ENCODE results near the gene CFAP57. TPM values are rescaled to one million over a fixed set of nuclear protein-coding genes. Genes with fewer than 3 reads are reported as not detected.
A peak's percentile ranks its signal among the peaks of the same experiment; 100 is the strongest.

Gene CFAP57
- total RNA-seq, 1 donor from 2014 or later = not detected

DNA sequence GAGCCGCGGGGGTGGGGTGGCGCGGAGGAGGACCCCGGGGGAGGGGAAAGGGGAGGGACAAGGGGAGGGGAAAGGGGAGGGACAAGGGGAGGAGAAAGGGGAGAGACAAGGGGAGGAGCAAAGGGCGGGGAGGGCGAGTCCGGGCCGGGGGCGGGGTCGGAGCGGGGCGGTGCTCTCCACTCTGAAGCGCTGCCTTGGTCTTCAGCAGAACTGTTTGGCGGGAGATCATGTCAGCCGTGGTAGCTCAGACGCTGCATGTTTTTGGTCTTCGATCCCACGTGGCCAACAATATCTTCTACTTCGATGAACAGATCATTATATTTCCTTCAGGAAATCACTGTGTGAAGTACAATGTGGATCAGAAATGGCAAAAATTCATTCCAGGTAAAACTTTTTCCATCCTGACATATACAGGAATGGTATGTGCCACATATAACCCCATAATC, 420 bp downstream of the CFAP57 start:
- H3K27ac ChIP-seq (replicated peaks) = no peak overlapping the region
- no peaks in the 10 kb centered on the region for H3K9me3 ChIP-seq (replicated peaks)
- DNase-seq = peak; percentile 82
- intact Hi-C loops (cut with micrococcal nuclease) = no loop called here
- H3K4me3 ChIP-seq = peak overlapping the region; percentile 84
- peaks cover 32% of the 10 kb centered on the region for H3K36me3 ChIP-seq
- peaks cover 20% of the 10 kb centered on the region for H3K4me1 ChIP-seq
- peaks cover 20% of the 10 kb centered on the region for H3K27me3 ChIP-seq (ENCODE audit: low read depth)
- TF ChIP-seq, protein P1, sequence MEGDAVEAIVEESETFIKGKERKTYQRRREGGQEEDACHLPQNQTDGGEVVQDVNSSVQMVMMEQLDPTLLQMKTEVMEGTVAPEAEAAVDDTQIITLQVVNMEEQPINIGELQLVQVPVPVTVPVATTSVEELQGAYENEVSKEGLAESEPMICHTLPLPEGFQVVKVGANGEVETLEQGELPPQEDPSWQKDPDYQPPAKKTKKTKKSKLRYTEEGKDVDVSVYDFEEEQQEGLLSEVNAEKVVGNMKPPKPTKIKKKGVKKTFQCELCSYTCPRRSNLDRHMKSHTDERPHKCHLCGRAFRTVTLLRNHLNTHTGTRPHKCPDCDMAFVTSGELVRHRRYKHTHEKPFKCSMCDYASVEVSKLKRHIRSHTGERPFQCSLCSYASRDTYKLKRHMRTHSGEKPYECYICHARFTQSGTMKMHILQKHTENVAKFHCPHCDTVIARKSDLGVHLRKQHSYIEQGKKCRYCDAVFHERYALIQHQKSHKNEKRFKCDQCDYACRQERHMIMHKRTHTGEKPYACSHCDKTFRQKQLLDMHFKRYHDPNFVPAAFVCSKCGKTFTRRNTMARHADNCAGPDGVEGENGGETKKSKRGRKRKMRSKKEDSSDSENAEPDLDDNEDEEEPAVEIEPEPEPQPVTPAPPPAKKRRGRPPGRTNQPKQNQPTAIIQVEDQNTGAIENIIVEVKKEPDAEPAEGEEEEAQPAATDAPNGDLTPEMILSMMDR (IDR thresholded peaks at IDR 0.05; ENCODE audit: borderline replicate concordance) = no peak

DNA sequence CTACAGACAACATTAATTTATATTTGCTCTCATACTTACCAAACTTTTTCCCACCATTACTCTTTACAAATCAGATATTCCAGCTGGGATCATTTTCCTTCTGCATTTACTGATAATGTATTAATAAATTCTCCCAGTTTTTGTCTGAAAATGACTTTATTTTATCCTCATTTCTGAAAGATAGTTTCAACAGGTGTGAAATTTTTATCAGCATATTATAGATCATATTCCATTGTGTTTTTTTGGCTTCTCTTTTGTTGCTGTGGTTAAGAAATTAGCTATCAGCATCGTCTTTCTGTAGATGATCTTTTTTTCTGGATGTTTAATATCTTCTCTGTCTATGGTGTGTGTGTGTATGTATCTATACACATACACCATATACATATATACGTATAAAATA, 2.7 kb downstream of the CFAP57 start:
- peaks cover 20% of the 10 kb centered on the region for H3K4me1 ChIP-seq
- H3K27me3 ChIP-seq (ENCODE audit: low read depth) = peaks cover 22% of the 10 kb centered on the region
- TF ChIP-seq, protein P1 (IDR thresholded peaks at IDR 0.05; ENCODE audit: borderline replicate concordance) = no peak
- no peak overlapping the region for H3K4me3 ChIP-seq
- DNase-seq = no peak
- H3K27ac ChIP-seq (replicated peaks) = no peak overlapping the region
- peaks cover 9% of the 10 kb centered on the region for H3K36me3 ChIP-seq
- intact Hi-C loops (cut with micrococcal nuclease) = no loop called here
- H3K9me3 ChIP-seq (replicated peaks) = no peaks in the 10 kb centered on the region

DNA sequence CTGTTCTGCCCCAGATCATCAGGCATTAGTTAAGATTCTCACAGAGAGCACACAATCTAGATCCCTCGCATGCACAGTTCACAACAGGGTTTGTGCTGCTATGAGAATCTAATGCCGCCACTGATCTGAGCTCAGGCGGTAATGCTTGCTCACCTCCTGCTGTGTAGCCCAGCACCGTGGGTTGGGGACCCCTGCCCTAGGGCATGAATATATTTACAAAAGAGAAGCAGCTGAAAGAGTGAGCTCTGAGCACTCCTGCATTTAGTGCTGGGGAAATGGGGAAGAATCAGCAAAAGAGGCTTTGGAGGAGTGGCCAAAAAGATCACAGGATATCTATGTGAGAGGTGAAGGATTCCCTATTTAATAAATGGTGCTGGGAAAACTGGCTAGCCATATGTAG, 5.6 kb downstream of the CFAP57 start:
- no peaks in the 10 kb centered on the region for H3K36me3 ChIP-seq
- no peak overlapping the region for H3K27ac ChIP-seq (replicated peaks)
- H3K27me3 ChIP-seq (ENCODE audit: low read depth) = peaks cover 22% of the 10 kb centered on the region
- H3K9me3 ChIP-seq (replicated peaks) = no peaks in the 10 kb centered on the region
- intact Hi-C loops (cut with micrococcal nuclease) = no loop called here
- DNase-seq = no peak
- H3K4me3 ChIP-seq = no peak overlapping the region
- peaks cover 4% of the 10 kb centered on the region for H3K4me1 ChIP-seq
- TF ChIP-seq, protein P1 (IDR thresholded peaks at IDR 0.05; ENCODE audit: borderline replicate concordance) = no peak

DNA sequence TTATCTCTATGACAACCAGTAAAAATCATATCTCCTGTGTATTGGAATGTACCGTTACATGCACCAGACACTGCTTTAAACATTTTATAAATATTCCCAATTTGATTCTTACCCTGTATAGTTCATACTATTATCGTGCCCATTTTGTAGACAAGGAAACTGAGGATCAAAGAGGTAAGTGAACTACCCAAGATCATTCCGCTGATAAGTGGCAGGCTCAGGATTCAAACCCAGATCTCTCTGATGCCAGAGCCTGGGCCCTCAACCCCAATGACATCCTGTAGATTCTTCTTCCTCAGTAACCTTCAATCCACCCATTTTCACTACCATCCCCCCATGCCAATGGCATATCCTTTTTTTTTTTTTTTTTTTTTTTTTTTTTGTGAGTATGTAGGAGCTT, 12.3 kb downstream of the CFAP57 start:
- intact Hi-C loops (cut with micrococcal nuclease) = no loop called here

DNA sequence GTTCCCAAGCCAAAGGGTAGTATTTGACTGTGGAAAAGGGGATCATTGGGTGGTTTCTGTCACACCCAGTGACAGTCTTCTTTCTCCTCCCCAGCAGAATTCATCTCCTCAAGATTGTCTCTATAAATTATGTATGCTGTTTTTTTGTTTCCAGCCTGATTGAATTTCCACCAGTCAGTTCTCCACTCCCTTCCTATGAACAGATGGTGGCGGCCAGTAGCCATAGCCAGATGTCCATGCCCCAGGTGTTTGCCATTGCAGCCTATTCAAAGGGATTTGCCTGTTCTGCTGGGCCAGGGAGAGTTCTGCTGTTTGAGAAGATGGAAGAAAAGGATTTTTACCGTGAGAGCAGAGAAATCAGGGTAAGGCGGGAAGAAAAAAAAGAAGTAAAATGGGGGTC, 12.9 kb downstream of the CFAP57 start:
- Histone ChIP-seq H3K27me3 (ENCODE audit: low read depth) (no peaks in the 10 kb centered on the region), H3K4me3 (no peak overlapping the region), H3K27ac (replicated peaks) (no peak overlapping the region), H3K4me1 (no peaks in the 10 kb centered on the region), H3K9me3 (replicated peaks) (no peaks in the 10 kb centered on the region), H3K36me3 (no peaks in the 10 kb centered on the region)
- intact Hi-C loops (cut with micrococcal nuclease) = no loop called here
- no peak for DNase-seq
- TF ChIP-seq, protein P1 (IDR thresholded peaks at IDR 0.05; ENCODE audit: borderline replicate concordance) = no peak

More for the DNA sequence above, 12.3 kb downstream of the CFAP57 start:
- Histone ChIP-seq H3K9me3 (replicated peaks) (no peaks in the 10 kb centered on the region), H3K36me3 (no peaks in the 10 kb centered on the region), H3K4me1 (no peaks in the 10 kb centered on the region), H3K27ac (replicated peaks) (no peak overlapping the region), H3K4me3 (no peak overlapping the region), H3K27me3 (ENCODE audit: low read depth) (no peaks in the 10 kb centered on the region)
- no peak for DNase-seq
- TF ChIP-seq, protein P1 (IDR thresholded peaks at IDR 0.05; ENCODE audit: borderline replicate concordance) = no peak
